ENCODE measurements around the gene GCA. TPM values are rescaled to one million over a fixed set of nuclear protein-coding genes. Genes with fewer than 3 reads are reported as not detected.

The GCA gene
- total RNA-seq, 4 donors from 2014 or later, result 5.4 to 34.3 (median 8.2) TPM

DNA sequence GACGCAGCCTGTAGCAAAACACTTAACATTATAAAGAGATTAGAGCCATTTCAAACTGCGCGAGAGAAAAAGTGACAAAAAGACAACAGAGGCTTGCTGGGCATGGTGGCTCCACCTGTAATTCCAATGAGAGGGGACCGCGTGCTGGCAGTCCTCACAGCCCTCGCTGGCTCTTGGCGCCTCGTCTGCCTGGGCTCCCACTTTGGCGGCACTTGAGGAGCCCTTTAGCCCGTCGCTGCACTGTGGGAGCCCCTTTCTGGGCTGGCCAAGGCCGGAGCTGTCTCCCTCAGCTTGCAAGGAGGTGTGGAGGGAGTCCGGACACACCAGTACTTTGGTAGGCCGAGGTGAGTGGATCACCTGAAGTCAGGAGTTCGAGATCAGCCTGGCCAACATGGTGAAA lies 16.1 kb upstream of the GCA start:
- Histone ChIP-seq H3K4me3 (no peak overlapping the region), H3K27me3 (no peaks in the 10 kb centered on the region), H3K36me3 (no peaks in the 10 kb centered on the region), H3K4me1 (no peaks in the 10 kb centered on the region), H3K27ac (replicated peaks in 1 of 4) (no peak overlapping the region), H3K9me3 (no peaks in the 10 kb centered on the region)
- 98% methylated on average over 13 of the region's 15 CpGs for WGBS
- DNase-seq (ENCODE audit: extremely low spot score), result no peak
- TF ChIP-seq POLR2A (IDR thresholded peaks at IDR 0.05; ENCODE audit: low read depth) (no peak), EP300 (IDR thresholded peaks at IDR 0.05) (no peak), POLR2AphosphoS5 (IDR thresholded peaks at IDR 0.05) (no peak)
- TF ChIP-seq, protein P1, sequence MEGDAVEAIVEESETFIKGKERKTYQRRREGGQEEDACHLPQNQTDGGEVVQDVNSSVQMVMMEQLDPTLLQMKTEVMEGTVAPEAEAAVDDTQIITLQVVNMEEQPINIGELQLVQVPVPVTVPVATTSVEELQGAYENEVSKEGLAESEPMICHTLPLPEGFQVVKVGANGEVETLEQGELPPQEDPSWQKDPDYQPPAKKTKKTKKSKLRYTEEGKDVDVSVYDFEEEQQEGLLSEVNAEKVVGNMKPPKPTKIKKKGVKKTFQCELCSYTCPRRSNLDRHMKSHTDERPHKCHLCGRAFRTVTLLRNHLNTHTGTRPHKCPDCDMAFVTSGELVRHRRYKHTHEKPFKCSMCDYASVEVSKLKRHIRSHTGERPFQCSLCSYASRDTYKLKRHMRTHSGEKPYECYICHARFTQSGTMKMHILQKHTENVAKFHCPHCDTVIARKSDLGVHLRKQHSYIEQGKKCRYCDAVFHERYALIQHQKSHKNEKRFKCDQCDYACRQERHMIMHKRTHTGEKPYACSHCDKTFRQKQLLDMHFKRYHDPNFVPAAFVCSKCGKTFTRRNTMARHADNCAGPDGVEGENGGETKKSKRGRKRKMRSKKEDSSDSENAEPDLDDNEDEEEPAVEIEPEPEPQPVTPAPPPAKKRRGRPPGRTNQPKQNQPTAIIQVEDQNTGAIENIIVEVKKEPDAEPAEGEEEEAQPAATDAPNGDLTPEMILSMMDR (IDR thresholded peaks at IDR 0.05), result no peak
- intact Hi-C loops (cut with DNase I), result no loop called here

DNA sequence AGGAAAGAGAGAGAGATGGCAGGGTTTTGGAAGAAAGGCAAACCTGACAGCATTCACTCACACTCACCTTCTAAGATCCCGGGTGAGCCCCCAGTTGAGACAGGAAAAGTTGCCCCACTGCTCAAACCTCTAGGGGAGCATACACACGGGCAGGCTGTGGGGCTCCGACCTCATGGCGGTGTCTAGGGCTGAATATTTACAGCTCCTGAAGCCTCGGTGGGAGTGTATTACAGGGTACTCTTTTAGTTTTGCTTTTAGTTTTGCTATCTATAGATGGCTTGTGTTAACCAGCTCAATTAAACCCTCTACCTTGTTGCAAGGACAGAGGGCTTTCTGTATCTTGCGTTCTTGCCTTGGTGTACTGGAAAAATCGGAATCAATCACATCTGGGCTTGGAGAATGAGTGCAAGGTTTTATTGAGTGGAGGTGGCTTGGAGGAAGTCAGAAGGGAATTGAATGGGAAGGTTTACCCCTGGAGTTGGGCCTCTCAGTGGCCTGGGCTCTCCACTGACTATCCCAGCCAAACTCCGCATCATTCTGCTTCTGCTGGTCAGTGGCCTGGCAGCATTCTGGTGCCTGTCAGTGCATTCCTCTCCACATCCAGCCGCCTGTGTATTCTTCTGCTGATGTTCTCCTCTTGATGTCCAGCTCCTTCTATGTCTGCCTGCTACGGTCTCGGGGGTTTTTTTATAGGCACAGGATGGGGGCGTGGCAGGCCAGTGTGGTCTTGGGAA lies 15.3 kb upstream of the GCA start:
- no peaks in the 10 kb centered on the region for H3K9me3 ChIP-seq
- intact Hi-C loops (cut with DNase I), result no loop called here
- TF ChIP-seq POLR2A (IDR thresholded peaks at IDR 0.05; ENCODE audit: low read depth) (no peak), EP300 (IDR thresholded peaks at IDR 0.05) (no peak), POLR2AphosphoS5 (IDR thresholded peaks at IDR 0.05) (no peak)
- TF ChIP-seq, protein P1 (IDR thresholded peaks at IDR 0.05), result no peak

DNA sequence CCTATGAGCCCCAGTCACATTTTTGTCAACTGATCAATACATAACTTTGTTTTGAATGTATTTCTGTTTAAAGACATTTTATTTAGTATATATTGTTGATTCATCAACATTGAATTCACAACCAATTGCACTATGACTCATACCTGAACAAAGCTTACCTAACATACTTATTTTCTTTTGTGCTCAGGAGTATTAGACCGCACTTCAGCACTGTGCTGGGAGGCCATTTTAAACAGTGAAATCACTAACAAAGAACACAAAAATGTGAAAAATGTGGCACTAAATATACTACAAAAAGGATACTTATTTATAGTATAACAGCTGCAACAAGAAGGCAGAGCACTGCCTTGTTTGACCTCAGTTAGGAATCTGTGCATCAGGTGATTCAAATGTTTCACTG lies 13.1 kb upstream of the GCA start:
- 90% methylated on average over 1 of the region's 1 CpG for WGBS
- no peak for TF ChIP-seq EP300 (IDR thresholded peaks at IDR 0.05)
- TF ChIP-seq POLR2AphosphoS5 (IDR thresholded peaks at IDR 0.05), result no peak
- TF ChIP-seq, protein P1 (IDR thresholded peaks at IDR 0.05), result no peak
- no peak for TF ChIP-seq POLR2A (IDR thresholded peaks at IDR 0.05; ENCODE audit: low read depth)
- no peak for DNase-seq (ENCODE audit: extremely low spot score)
- Histone ChIP-seq H3K9me3 (no peaks in the 10 kb centered on the region), H3K27me3 (no peaks in the 10 kb centered on the region), H3K36me3 (no peaks in the 10 kb centered on the region), H3K4me1 (no peaks in the 10 kb centered on the region), H3K27ac (replicated peaks in 1 of 4) (no peak overlapping the region), H3K4me3 (no peak overlapping the region)
- intact Hi-C loops (cut with DNase I), result no loop called here

More for the DNA sequence above, 15.3 kb upstream of the GCA start:
- Histone ChIP-seq H3K27me3 (no peaks in the 10 kb centered on the region), H3K4me1 (no peaks in the 10 kb centered on the region), H3K36me3 (no peaks in the 10 kb centered on the region), H3K27ac (replicated peaks in 1 of 4) (no peak overlapping the region), H3K4me3 (no peak overlapping the region)
- WGBS, result 95% methylated on average over 12 of the region's 12 CpGs
- no peak for DNase-seq (ENCODE audit: extremely low spot score)

DNA sequence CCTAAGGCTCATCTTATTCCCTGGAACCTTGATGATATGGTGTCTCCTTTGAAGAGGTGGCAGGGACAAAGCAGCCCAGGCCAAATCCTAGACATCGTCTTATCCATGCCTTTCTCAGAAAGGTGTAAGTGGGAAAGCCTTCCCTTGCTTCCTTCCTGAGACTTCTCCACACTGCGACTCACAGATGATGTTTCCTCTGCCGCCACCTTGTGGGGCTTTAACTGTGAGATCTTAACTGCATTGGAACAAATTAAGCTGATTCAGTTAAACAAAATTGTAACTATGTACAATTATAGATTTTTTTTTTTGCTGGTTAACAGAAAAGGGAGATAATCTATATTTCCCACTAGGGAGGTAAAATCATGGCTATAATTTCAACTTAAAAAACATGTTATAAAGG lies 10.0 kb upstream of the GCA start:
- DNase-seq (ENCODE audit: extremely low spot score), result no peak
- H3K36me3 ChIP-seq, result no peaks in the 10 kb centered on the region
- no peaks in the 10 kb centered on the region for H3K27me3 ChIP-seq
- 52% methylated on average over 3 of the region's 3 CpGs for WGBS
- no peaks in the 10 kb centered on the region for H3K9me3 ChIP-seq
- H3K4me1 ChIP-seq, result no peaks in the 10 kb centered on the region
- intact Hi-C loops (cut with DNase I), result no loop called here
- no peak overlapping the region for H3K27ac ChIP-seq (replicated peaks in 1 of 4)
- no peak overlapping the region for H3K4me3 ChIP-seq
- TF ChIP-seq POLR2AphosphoS5 (IDR thresholded peaks at IDR 0.05), result no peak
- TF ChIP-seq, protein P1 (IDR thresholded peaks at IDR 0.05), result peak in 1 of 3 experiments; percentile 28

DNA sequence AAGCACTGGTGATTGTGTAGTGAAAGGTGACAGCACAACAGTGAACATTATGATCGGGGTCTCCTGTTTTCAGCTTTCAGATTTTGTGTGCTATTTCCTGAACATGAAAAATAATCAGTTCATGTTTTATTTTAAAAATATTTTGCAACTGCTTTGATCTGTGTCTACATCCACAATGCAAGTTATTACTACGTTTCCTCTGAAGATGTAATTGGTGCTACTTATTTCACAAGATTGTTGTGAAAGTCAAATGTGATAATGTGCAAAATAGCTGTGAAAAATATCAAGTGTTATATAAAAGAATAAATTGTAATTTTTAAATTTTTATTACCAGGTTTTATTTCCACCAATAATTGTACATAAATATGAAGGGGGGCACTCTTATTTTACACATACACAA lies 6.1 kb upstream of the GCA start:
- no peaks in the 10 kb centered on the region for H3K4me1 ChIP-seq
- no peak overlapping the region for H3K4me3 ChIP-seq
- 80% methylated on average over 2 of the region's 2 CpGs for WGBS
- no peaks in the 10 kb centered on the region for H3K36me3 ChIP-seq
- H3K9me3 ChIP-seq, result no peaks in the 10 kb centered on the region
- DNase-seq (ENCODE audit: extremely low spot score), result no peak
- no peaks in the 10 kb centered on the region for H3K27me3 ChIP-seq
- no peak overlapping the region for H3K27ac ChIP-seq (replicated peaks in 1 of 4)
- intact Hi-C loops (cut with DNase I), result no loop called here
- TF ChIP-seq POLR2A (IDR thresholded peaks at IDR 0.05; ENCODE audit: low read depth), result no peak
- TF ChIP-seq POLR2AphosphoS5 (IDR thresholded peaks at IDR 0.05), result no peak
- TF ChIP-seq, protein P1 (IDR thresholded peaks at IDR 0.05), result no peak
- TF ChIP-seq EP300 (IDR thresholded peaks at IDR 0.05), result no peak
